Brain pericyte (primary cell): Measurements from ENCODE around the gene SLC25A25.
A peak's percentile ranks its signal among the peaks of the same experiment; 100 is the strongest.
"Not testable (repeated sequence)": the region's sequence is repeated elsewhere in the genome, so short reads cannot be mapped to it uniquely, and the experiment has no call there.

Experiments
- DNase-seq: peaks from one replicate; pipeline ENCODE4 v3.0.0-alpha.2; 2012; ENCODE audit warnings: low read depth, low spot score

Gene SLC25A25

GRCh38 chr9:128109050-128109709 is 41.1 kb downstream of the SLC25A25 start:
- no peak for DNase-seq

GRCh38 chr9:128111726-128112125 is 43.7 kb downstream of the SLC25A25 start:
- not testable (repeated sequence) for DNase-seq

DNA sequence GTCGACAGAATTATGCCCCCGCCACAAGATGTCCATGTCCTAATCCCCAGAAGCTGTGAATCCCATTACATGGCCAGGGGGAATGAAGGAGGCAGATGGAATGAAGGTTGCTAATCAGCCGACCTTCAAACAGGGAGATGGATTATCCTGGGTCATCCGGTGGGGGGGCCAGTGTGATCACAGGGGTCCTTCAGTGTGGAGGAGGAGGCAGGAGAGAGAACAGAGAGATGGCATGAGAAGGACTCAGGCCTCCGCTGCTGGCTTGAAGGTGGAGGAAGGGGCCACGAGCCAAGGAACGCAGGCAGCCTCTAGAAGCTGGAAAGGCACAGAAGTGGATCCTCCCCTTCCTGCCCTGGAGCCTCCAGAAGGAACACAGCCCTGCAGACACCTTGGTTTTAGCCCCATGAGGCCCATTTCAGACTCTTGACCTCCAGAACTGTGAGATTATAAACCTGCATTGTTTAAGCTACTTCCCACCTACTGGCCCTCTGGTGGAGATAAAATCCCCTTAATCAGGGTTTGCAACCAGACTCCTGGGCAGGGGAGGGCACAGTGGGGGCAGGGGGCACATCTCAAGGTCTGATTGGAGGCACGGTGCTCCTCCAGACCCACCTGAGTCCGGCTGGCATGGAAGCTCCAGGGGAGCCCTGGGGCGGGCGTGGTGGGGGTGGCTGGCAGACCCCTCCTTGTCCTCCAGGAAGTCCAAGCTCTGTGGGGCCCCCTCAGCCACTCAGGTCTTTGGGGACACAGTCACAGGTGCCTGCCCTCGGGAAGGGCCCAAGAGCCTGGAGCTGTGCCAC is 45.7 kb downstream of the SLC25A25 start:
- no peak for DNase-seq

- no peak for DNase-seq
Measured at GRCh38 chr9:128114326-128115186, 46.5 kb downstream of the SLC25A25 start.

DNA sequence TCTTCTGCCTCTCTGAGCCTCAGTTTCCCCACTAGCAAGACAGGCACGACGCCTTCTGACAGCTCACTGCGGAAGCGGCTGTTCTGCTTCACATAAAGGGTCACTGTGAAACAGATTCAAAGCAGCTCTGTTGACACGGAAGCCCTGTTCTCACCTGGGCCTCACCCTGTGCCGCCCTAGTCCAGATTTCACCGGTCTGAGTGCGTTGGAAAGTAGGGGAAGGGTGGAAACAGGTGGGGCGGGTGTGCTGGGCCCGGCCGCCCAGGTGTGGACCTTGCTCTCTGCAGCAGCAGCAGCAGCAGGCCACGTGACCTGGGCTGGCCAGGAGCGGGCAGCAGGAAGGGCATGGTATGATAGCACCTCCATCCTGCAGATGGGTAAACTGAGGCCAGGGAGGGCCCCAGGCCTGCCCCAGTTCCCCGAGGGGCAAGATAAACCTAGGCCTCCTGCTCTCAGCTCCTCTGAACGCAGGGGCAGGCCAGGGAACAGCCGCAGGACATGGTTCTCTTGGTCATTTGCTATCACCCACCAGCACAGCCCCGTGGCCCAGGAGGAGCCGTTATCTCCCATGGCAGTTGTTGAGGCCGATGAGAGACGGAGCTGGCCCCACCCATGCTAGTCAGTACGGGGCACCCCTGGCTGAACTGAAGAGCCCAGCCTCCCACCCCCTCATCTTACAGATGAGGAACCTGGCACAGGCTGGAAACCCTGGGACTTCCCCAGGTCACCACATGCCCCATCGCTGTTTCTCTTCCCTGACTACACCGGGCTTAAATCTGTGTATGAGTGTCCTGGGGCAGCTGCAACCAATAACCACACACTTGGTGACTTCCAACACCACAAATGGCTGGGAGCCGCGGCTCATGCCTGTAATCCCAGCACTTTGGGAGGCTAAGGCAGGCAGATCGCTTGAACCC is 47.4 kb downstream of the SLC25A25 start:
- DNase-seq = no peak

GRCh38 chr9:128116104-128117083 is 48.4 kb downstream of the SLC25A25 start:
- no peak for DNase-seq

GRCh38 chr9:128117613-128118471 is 49.8 kb downstream of the SLC25A25 start:
- peak; percentile 78 for DNase-seq

DNA sequence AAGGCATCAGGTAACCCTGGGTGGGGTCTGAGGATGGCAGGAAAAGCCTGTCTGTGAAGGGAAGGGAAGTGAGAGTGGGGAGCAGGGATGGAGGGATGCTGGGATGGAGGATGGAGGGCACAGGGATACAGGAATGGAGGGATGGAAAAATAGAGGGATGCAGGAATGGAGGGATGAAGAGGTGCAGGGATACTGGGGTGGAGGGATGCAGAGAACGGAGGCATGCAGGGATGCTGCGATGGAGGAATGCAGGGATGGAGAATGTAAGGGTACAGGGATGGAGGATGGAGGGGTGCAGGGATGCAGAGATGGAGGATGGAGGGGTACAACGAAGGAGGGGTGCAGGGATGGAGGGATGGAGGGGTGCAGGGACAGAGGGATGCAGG is 50.4 kb downstream of the SLC25A25 start:
- no peak for DNase-seq

DNA sequence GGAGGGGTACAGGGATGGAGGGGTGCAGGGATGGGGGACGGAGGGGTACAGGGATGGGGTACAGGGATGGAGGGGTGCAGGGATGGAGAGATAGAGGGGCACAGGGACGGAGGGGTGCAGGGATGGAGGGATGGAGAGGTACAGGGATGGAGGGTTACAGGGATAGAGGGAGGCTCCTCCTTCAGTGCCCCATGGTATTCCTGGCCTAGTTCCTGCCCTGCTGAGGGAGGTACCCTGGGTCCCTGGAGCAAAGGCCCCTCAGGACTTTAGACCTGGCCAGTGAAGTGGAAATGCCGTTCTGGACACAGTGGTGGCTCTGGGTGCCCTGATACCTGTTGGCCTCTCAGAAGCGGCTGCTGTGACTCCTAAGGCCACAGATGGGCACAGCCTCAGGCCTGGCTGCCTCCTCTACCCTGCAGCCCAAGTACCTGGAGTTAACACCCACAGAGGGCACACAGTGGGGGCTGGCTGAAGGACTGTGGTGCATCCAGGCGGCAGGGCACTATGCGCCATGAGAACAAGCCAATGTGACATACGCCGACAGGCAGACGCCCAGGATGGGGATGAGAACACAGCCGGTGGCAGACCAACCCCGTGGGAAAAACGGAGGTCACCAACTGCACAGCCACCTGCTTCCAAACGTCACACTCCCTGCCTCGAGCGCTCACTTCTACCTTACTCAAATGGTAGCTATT is 51.1 kb downstream of the SLC25A25 start:
- DNase-seq = no peak

GRCh38 chr9:128120061-128120740 is 52.2 kb downstream of the SLC25A25 start:
- no peak for DNase-seq

GRCh38 chr9:128120741-128121465 is 52.9 kb downstream of the SLC25A25 start:
- DNase-seq = no peak

GRCh38 chr9:128121466-128121810 is 53.4 kb downstream of the SLC25A25 start:
- DNase-seq = no peak

DNA sequence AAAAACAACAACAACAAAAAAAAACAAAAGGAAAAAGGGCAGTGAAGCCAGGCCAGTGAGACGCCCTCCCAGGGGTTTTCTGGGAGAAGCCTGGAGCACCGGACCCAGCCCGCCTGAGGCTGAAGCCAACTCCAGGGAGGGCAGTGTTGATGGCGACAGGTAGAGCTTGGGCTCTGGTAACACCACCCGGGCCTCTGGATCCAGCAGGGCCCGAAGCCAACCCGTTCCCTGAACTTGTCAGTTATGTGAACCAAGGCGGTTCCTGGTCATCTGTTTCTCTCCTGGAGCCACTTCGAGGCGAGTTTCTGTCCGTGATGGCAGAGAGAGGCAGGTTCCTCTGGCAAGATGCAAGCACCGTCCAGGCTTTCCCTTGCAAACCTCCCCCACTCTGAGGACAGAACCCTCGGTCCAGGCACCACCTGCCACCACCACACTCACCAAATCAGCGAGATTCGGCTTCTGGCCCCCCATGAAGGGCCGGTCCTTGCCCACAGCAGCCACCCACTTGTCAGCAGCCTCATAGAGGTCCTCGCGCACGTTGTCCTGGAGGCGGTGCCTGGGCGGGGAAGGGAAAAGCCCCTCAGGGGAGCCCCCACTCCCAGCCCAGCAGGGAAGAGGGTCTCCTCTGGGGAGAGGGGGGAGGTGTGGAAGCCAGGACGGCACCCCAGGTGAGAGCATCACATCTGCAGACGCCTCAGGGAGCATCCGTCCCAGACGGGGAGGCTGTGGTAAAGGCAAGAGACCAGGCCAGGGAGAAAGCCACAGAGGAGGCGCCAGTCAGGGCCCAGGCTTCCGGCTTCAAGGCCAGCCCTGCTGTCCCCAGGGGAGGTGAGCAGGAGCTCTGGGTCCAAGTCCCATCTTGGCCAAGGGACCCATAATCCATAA is 54.1 kb downstream of the SLC25A25 start:
- DNase-seq = no peak

DNA sequence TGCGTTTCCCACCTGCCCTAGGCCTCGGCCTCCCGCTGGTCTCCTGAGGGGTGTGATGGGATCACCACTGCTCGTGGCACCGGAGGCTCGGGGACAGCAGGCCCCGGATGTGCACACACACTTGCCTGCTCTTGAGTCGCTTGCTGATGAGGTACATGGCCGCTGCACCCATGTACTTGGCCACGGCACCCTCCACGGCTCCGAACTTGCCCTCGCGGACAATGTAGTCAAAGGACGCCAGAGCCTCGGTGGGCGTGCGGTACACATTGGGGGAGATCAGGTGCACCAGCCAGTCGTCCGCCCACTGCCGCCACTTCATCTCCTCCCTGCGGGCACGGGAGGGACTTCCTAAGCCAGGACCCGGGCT is 54.8 kb downstream of the SLC25A25 start:
- no peak for DNase-seq

GRCh38 chr9:128123451-128124080 is 55.5 kb downstream of the SLC25A25 start:
- DNase-seq = no peak

DNA sequence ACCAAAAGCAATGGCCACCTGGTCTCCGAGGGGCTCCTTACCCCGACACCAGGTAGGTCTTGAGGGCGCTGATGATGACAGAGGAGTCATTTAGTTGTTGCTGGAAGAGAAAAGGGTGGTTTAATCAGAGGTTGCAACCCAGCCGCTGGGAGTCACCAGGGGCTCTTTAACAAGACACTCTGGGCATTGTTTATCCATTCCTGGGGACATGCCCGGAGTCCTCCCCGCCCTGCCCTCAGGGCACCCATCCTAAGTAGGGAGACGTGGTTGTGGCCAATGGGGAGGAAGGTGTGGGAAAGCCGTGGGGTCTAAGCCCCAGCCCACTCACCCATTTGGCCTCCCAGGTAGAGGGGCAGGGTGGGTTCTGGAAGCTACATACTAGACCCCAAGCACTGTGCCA is 56.4 kb downstream of the SLC25A25 start:
- DNase-seq = no peak
